G401 (cell line): ENCODE data around the gene B3GNT9. TPM values are rescaled to one million over a fixed set of nuclear protein-coding genes. Genes with fewer than 3 reads are reported as not detected.

Experiments
- DNase-seq: peaks from one replicate; pipeline ENCODE4 v3.0.0-alpha.2; 2015; ENCODE audit warnings: low spot score
- in situ Hi-C: cut with HindIII; loops from 2 replicates; pipeline ENCODE4 v1.10.0; 2016; ENCODE audit warnings: low sequenced_read_pairs, mixed read lengths
- total RNA-seq: library from RNA; depleted of rRNA; stranded (reverse); fragments of >200 nt; shearing (Covaris generic); gene quantifications from 2 replicates; pipeline ENCODE4 v1.2.3, GENCODE V29; 2014

B3GNT9 gene
- total RNA-seq, 1 experiment from 2014 or later = not detected

- DNase-seq = no peak
- in situ Hi-C loops = no loop called here
Measured at GRCh38 chr16:67170949-67171649, 20.3 kb upstream of the B3GNT9 start.

- no peak for DNase-seq
- in situ Hi-C loops = no loop called here
Measured at GRCh38 chr16:67170168-67170948, 19.6 kb upstream of the B3GNT9 start, which contains the start of gene NOL3. Gene NOL3 (plus strand): TSS chr16:67170538.

GRCh38 chr16:67169642-67170167, 18.9 kb upstream of the B3GNT9 start:
- peak; percentile 55 for DNase-seq
- in situ Hi-C loops = no loop called here

- DNase-seq = no peak
- in situ Hi-C loops = no loop called here
Measured at GRCh38 chr16:67169011-67169451, 18.2 kb upstream of the B3GNT9 start.

- no peak for DNase-seq
- in situ Hi-C loops = no loop called here
Measured at GRCh38 chr16:67167588-67167987, 16.8 kb upstream of the B3GNT9 start.

- DNase-seq = no peak
- in situ Hi-C loops = no loop called here
Measured at GRCh38 chr16:67166598-67167168, 15.9 kb upstream of the B3GNT9 start.

- in situ Hi-C loops = no loop called here
- no peak for DNase-seq
Measured at GRCh38 chr16:67166110-67166547, 15.3 kb upstream of the B3GNT9 start.

- no peak for DNase-seq
- in situ Hi-C loops = no loop called here
Measured at GRCh38 chr16:67165121-67166078, 14.6 kb upstream of the B3GNT9 start.

GRCh38 chr16:67164599-67165061, 13.8 kb upstream of the B3GNT9 start, which contains the start of gene HSF4:
Gene HSF4 (plus strand): TSS chr16:67164745. CDS start chr16:67164812, 67 bp downstream.
- peak; percentile 74 for DNase-seq
- in situ Hi-C loops = no loop called here

GRCh38 chr16:67163999-67164558, 13.3 kb upstream of the B3GNT9 start:
- in situ Hi-C loops = no loop called here
- DNase-seq = no peak

- DNase-seq = peak; percentile 88
- in situ Hi-C loops = no loop called here
Measured at GRCh38 chr16:67163164-67163998, 12.6 kb upstream of the B3GNT9 start.

- peak; percentile 61 for DNase-seq
Measured at GRCh38 chr16:67162506-67163163, 11.8 kb upstream of the B3GNT9 start.

GRCh38 chr16:67161595-67162058, 10.8 kb upstream of the B3GNT9 start:
- in situ Hi-C loops = no loop called here
- peak; percentile 81 for DNase-seq

More at GRCh38 chr16:67162506-67163163, 11.8 kb upstream of the B3GNT9 start:
- in situ Hi-C loops = no loop called here

- in situ Hi-C loops = no loop called here
- DNase-seq = no peak
Measured at GRCh38 chr16:67158637-67159600, 8.1 kb upstream of the B3GNT9 start.

- in situ Hi-C loops = no loop called here
- no peak for DNase-seq
Measured at GRCh38 chr16:67157892-67158635, 7.3 kb upstream of the B3GNT9 start.
